ENCODE results near the gene ZNF385A.

DNA sequence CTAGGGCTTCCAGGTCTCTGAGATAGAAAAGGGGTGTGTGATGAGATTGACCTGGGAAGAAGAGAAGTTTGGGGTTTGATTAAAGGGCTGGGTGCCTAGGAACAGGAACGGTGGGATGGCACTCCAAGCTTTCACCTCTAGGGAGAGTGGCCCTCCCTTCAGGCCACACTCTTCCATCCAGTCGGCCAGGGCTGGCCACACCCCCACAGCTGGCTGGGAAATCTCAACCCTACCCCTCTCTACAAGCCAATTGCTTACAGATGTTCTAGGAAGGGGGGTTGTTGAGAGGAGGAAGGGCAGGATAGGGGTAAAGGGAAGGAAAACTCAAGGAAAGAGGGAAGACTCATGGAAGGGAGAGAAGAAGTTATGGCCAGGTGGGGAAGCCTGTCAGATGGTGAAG is 41.2 kb upstream of the ZNF385A start:
- no peak for TF ChIP-seq CTCF (conservative IDR thresholded peaks at IDR 0.05; ENCODE audit: low read depth, low read length)
- no peak for TF ChIP-seq EZH2 (IDR thresholded peaks at IDR 0.05; ENCODE audit: borderline replicate concordance, low read depth, low read length, poor library complexity, severe bottlenecking)

Measured in A673 (cell line).